Smooth muscle cell of the brain vasculature (primary cell): ENCODE results near the gene FXYD1.

ENCODE experiments used
- DNase-seq: peaks from one replicate; pipeline ENCODE4 v3.0.0-alpha.2; 2012; ENCODE audit warnings: low read depth, low spot score

The FXYD1 gene

GRCh38 chr19:35162471-35163326, 24.1 kb downstream of the FXYD1 start:
- no peak for DNase-seq

GRCh38 chr19:35164418-35164817, 25.8 kb downstream of the FXYD1 start:
- DNase-seq: no peak

GRCh38 chr19:35165200-35166058, 26.8 kb downstream of the FXYD1 start:
- no peak for DNase-seq

GRCh38 chr19:35166100-35167063, 27.8 kb downstream of the FXYD1 start:
- no peak for DNase-seq

GRCh38 chr19:35167251-35168119, 28.9 kb downstream of the FXYD1 start:
- DNase-seq: no peak

- no peak for DNase-seq
These were observed 29.6 kb downstream of the FXYD1 start for GRCh38 chr19:35168196-35168595.

- no peak for DNase-seq
These were observed 30.8 kb downstream of the FXYD1 start for GRCh38 chr19:35169221-35169995.

- DNase-seq: no peak
These were observed 31.9 kb downstream of the FXYD1 start for GRCh38 chr19:35170359-35171061.

GRCh38 chr19:35171730-35172129, 33.1 kb downstream of the FXYD1 start:
- DNase-seq: no peak

- DNase-seq: no peak
These were observed 35.6 kb downstream of the FXYD1 start for GRCh38 chr19:35174226-35174625.

GRCh38 chr19:35176181-35176570, 37.6 kb downstream of the FXYD1 start:
- no peak for DNase-seq

GRCh38 chr19:35177377-35178274, 39.0 kb downstream of the FXYD1 start:
- DNase-seq: no peak

GRCh38 chr19:35178701-35179100, 40.1 kb downstream of the FXYD1 start:
- DNase-seq: no peak

GRCh38 chr19:35179830-35180229, 41.2 kb downstream of the FXYD1 start:
- DNase-seq: no peak

GRCh38 chr19:35181387-35181786, 42.8 kb downstream of the FXYD1 start:
- DNase-seq: no peak

- no peak for DNase-seq
These were observed 45.6 kb downstream of the FXYD1 start for GRCh38 chr19:35184267-35184666.

GRCh38 chr19:35184884-35185283, 46.3 kb downstream of the FXYD1 start:
- no peak for DNase-seq
